Measurements from ENCODE around the gene HELZ2. TPM values are rescaled to one million over a fixed set of nuclear protein-coding genes. Genes with fewer than 3 reads are reported as not detected.
A peak's percentile ranks its signal among the peaks of the same experiment; 100 is the strongest.

HELZ2 gene
- total RNA-seq, 1 experiment from 2014 or later, result 35.2 TPM

- H3K4me1 ChIP-seq, result no peaks in the 10 kb centered on the region; the same call in 1 of the 2 replicates
- H3K4me3 ChIP-seq (ENCODE audit: low read depth, low read length), result no peak overlapping the region
- no peaks in the 10 kb centered on the region for H3K9me3 Mint-ChIP-seq (ENCODE audit: unreplicated experiment)
- no peaks in the 10 kb centered on the region for H3K27me3 ChIP-seq (replicated peaks; ENCODE audit: control insufficient read depth, insufficient read depth, low read length)
- no peak overlapping the region for H3K27ac Mint-ChIP-seq (ENCODE audit: unreplicated experiment)
- no peak for DNase-seq
- H3K4me1 Mint-ChIP-seq (ENCODE audit: low read depth, unreplicated experiment), result no peaks in the 10 kb centered on the region
- H3K36me3 ChIP-seq (ENCODE audit: control insufficient read depth, insufficient read depth, low read length), result no peaks in the 10 kb centered on the region
- CTCF ChIA-PET, result interaction anchor here (0.6 to 1.1 kb wide), 2 partner anchors 18 to 30 kb away, joined by 4 read pairs; partner anchors contain the start of gene PTK6
- POLR2A ChIA-PET, result interaction anchor here (1.8 kb wide), 1 partner anchor 18 kb away, joined by 6 read pairs; the partner anchor contains the start of gene HELZ2
- peaks cover 23% of the 10 kb centered on the region for H3K36me3 Mint-ChIP-seq (ENCODE audit: insufficient read depth, unreplicated experiment)
- no peaks in the 10 kb centered on the region for H3K27me3 Mint-ChIP-seq (ENCODE audit: insufficient read depth, unreplicated experiment)
- H3K4me3 Mint-ChIP-seq (ENCODE audit: unreplicated experiment), result no peak overlapping the region
- BruUV-seq (replicated peaks), result no TSS peak
- H3K9me3 ChIP-seq, result peaks cover 9% of the 10 kb centered on the region
- intact Hi-C loops (cut with micrococcal nuclease; ENCODE audit: unreplicated experiment), result no loop called here
- TF ChIP-seq CTCF (IDR thresholded peaks at IDR 0.05; ENCODE audit: insufficient read depth in 1 of 2, low read depth in 1 of 2, low read length in 1 of 2, severe bottlenecking in 1 of 2, unreplicated experiment in 1 of 2), result no peak
Measured at GRCh38 chr20:63555661-63556381, 18.2 kb downstream of the HELZ2 start.

GRCh38 chr20:63554361-63555278 lies 19.4 kb downstream of the HELZ2 start:
- Histone ChIP-seq H3K9me3 (peaks cover 4% of the 10 kb centered on the region), H3K36me3 (ENCODE audit: control insufficient read depth, insufficient read depth, low read length) (no peaks in the 10 kb centered on the region), H3K27me3 (replicated peaks; ENCODE audit: control insufficient read depth, insufficient read depth, low read length) (no peaks in the 10 kb centered on the region), H3K4me1 (no peaks in the 10 kb centered on the region; the same call in 1 of the 2 replicates), H3K4me3 (ENCODE audit: low read depth, low read length) (no peak overlapping the region)
- Mint-ChIP-seq H3K27ac (ENCODE audit: unreplicated experiment) (no peak overlapping the region), H3K36me3 (ENCODE audit: insufficient read depth, unreplicated experiment) (peaks cover 15% of the 10 kb centered on the region), H3K9me3 (ENCODE audit: unreplicated experiment) (no peaks in the 10 kb centered on the region), H3K27me3 (ENCODE audit: insufficient read depth, unreplicated experiment) (no peaks in the 10 kb centered on the region), H3K4me3 (ENCODE audit: unreplicated experiment) (peak overlapping the region; percentile 47), H3K4me1 (ENCODE audit: low read depth, unreplicated experiment) (no peaks in the 10 kb centered on the region)
- no peak for DNase-seq
- ChIA-PET POLR2A (interaction anchor here (0.5 to 1.8 kb wide), 2 partner anchors 19 to 119 kb away, joined by 4 to 6 read pairs; partner anchors contain the start of gene HELZ2), CTCF (interaction anchor here (0.6 to 1.1 kb wide), 3 partner anchors 17 to 108 kb away, joined by 4 to 5 read pairs (median 4); partner anchors contain the start of gene PTK6)
- no peak for TF ChIP-seq CTCF (IDR thresholded peaks at IDR 0.05; ENCODE audit: insufficient read depth in 1 of 2, low read depth in 1 of 2, low read length in 1 of 2, severe bottlenecking in 1 of 2, unreplicated experiment in 1 of 2)
- BruUV-seq (replicated peaks), result no TSS peak
- intact Hi-C loops (cut with micrococcal nuclease; ENCODE audit: unreplicated experiment), result no loop called here

GRCh38 chr20:63553933-63554290 lies 20.1 kb downstream of the HELZ2 start, which contains the start of gene FNDC11:
FNDC11 (plus strand) TSS chr20:63554159; CDS start chr20:63555664, 1,505 bp downstream.
- CTCF ChIA-PET, result no interaction called here
- peak within 1 kb of the TSS; percentile 47 for H3K4me3 Mint-ChIP-seq (ENCODE audit: unreplicated experiment)
- peaks cover 15% of the 10 kb centered on the region for H3K36me3 Mint-ChIP-seq (ENCODE audit: insufficient read depth, unreplicated experiment)
- H3K9me3 ChIP-seq, result peaks cover 4% of the 10 kb centered on the region
- intact Hi-C loops (cut with micrococcal nuclease; ENCODE audit: unreplicated experiment), result no loop called here
- POLR2A ChIA-PET, result interaction anchor here (1.8 kb wide), 1 partner anchor 20 kb away, joined by 6 read pairs; the partner anchor contains the start of gene HELZ2
- TF ChIP-seq CTCF (IDR thresholded peaks at IDR 0.05; ENCODE audit: insufficient read depth in 1 of 2, low read depth in 1 of 2, low read length in 1 of 2, severe bottlenecking in 1 of 2, unreplicated experiment in 1 of 2), result no peak
- H3K4me1 Mint-ChIP-seq (ENCODE audit: low read depth, unreplicated experiment), result no peaks in the 10 kb centered on the region
- H3K27me3 Mint-ChIP-seq (ENCODE audit: insufficient read depth, unreplicated experiment), result no peaks in the 10 kb centered on the region
- no peaks in the 10 kb centered on the region for H3K27me3 ChIP-seq (replicated peaks; ENCODE audit: control insufficient read depth, insufficient read depth, low read length)
- H3K36me3 ChIP-seq (ENCODE audit: control insufficient read depth, insufficient read depth, low read length), result no peaks in the 10 kb centered on the region
- BruUV-seq (replicated peaks), result no TSS peak
- no peaks in the 10 kb centered on the region for H3K9me3 Mint-ChIP-seq (ENCODE audit: unreplicated experiment)
- no peaks in the 10 kb centered on the region; the same call in 1 of the 2 replicates for H3K4me1 ChIP-seq
- no peak for DNase-seq
- peak within 1 kb of the TSS; percentile 39 for H3K4me3 ChIP-seq (ENCODE audit: low read depth, low read length)
- H3K27ac Mint-ChIP-seq (ENCODE audit: unreplicated experiment), result no peak within 1 kb of the TSS
